Stimulated activated CD8-positive, alpha-beta memory T cell treated with anti-CD3 and anti-CD28 coated beads, Interleukin-15, amount 100 ng/mL, for 1 hour (primary cell): Measurements from ENCODE around the gene ATF4.
"Not testable (repeated sequence)": the region's sequence is repeated elsewhere in the genome, so short reads cannot be mapped to it uniquely, and the experiment has no call there.

Experiments
- DNase-seq: peaks from one replicate; pipeline ENCODE4 v3.0.0-alpha.2; 2020; ENCODE audit warnings: low read depth

Gene ATF4

DNA sequence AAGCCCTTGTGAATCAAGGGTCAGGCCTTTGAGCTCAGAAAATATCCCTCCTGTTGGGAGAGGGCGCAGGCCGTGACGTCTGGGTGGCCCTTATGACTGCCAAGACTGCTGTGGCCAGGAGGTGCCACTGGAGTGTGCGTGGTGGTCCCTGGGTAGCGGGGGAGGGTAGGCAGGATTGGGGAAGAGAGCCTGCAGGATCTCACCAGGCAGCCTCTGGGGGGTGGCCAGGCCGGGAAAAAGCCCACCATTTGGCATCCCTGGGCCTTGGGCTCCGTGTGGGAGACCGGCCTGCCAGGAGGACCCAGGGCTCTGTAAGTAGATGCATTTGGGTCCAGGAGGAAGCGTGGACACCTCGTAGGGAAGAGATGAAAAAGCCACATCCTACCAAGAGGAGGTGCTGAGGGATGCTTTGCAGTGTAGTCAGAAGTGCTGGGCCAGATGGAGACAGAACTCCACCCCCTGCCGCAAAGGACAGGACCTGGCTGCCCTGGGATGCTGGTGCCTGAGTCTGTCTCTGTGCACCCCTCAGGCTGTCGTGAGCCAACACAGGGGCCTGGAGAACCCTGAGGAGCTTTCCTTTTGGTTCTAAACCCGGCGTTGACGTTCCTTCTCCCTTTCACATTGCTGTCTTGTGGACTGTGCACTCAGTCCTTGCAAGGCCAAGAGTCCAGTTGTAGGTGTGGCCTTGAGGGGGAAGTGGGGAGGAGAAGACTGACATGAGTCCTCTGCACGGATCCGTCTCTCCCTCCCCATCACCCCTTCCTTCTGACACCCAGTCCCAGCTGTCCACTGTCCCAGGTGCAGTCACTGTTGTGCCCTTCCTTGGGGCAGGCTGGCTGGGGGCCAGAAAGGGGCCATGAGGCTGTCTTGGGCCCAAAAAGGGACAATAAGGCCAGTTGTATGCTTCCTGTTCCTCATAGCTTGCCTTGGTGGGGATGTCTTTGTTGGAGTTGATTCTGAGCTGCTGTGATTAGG is 31.0 kb upstream of the ATF4 start:
- no peak for DNase-seq

- peak; percentile 54 for DNase-seq
These were observed 30.1 kb upstream of the ATF4 start for GRCh38 chr22:39490135-39490798.

- no peak for DNase-seq
These were observed 29.2 kb upstream of the ATF4 start for GRCh38 chr22:39490966-39491680.

GRCh38 chr22:39491696-39492095 is 28.7 kb upstream of the ATF4 start:
- no peak for DNase-seq

- DNase-seq = no peak
These were observed 28.2 kb upstream of the ATF4 start for GRCh38 chr22:39492186-39492585.

- no peak for DNase-seq
These were observed 26.6 kb upstream of the ATF4 start for GRCh38 chr22:39493759-39494158.

DNA sequence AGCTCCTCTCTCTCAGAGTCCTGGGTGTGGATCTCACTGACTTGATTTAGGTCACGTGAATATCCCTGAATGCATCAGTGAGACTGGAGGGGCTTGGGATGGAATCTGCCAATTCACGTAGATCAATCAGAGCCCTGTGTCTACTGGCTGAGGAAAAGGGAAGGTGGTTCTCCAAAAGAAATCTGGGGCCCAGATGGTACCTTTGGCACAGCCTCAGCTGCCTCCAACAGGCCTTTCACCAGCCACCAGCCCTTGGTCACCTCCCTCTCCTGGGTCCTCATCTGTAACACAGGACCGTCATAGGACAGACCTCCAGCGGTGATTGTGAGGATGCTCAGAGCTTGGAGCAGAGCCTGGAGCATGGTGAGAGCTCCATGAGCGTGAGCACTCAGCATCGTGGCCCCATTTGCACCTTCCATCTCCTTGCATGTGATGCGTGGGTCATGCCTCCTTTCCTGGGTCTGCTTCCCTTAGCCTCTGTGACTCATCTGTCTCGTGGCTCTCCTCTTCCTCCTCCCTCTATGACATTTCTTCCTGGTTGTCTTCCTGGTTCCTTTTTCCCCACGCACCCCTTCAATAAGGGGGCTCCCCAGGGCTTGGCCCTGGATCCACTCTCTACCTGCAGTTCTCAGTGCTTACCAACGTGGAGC is 25.8 kb upstream of the ATF4 start:
- no peak for DNase-seq

DNA sequence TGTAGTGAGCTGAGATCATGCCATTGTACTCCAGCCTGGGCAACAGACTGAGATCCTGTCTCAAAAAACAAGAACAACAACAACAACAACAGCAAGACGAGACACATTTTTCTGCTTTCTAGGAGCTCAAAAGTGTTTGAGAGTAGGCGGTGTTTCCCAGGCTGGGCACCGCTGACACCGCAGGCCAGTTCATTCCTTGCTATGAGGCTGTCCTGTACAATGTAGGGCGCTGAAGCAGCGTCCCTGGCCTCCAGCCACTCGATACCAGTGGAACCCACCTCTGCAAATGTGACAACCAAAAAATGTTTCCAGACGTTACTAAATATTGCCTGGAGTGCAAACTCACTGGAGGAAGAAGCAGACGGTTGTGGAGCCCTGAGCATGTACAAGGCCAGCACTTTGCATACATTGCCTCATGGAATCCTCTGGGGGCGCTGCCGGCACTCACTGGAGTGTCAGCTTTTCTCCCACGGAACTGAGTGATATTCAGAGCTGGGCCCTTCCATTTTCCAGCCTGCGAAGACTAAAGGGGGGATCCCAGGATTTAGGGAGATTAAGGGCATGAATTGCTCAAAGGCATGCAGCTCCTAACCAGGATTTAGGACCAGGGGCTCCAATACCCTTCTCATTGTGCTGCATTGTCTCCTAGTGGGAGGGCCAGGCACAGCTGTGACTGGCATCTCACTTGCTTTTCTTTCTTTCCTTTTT is 24.1 kb upstream of the ATF4 start:
- peak; percentile 31 for DNase-seq

DNA sequence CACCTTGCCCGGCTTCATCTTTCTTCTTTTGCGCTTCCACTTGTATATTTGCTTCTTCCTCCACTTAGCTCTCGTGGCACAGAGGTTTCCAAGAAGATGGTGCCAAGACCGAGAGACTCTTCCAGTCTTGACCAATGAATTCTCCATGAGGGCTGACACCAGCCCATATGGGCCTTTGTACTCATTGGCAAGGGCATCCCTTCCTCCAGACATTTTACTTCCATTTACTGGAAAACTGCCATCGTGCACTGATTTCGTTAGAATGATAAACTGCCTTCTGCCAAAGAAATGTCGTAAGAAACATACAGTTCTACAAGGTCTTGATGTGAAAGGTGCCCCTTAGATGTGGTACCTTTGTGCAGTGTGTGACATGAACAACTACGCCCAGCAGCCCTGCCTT is 22.9 kb upstream of the ATF4 start:
- DNase-seq = no peak

DNA sequence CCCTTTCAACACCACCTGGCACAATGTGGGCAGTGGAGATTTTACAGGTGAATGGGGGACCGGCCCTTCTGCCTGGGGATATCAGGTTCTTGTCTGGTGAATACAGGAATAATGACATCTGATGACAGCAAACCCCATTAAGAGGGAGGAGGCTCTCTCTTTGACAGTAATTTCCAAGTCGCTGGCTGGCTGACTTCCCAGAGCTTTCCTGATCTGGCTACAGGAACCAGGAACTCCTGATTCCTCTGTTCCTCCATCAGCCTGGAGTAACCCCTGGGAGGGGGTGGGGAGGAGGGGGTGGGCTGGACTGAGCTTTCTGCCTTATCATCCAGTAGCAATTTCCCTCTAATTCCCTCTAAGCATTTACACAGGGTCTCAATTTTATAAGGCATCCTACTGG is 22.0 kb upstream of the ATF4 start:
- DNase-seq = no peak

DNA sequence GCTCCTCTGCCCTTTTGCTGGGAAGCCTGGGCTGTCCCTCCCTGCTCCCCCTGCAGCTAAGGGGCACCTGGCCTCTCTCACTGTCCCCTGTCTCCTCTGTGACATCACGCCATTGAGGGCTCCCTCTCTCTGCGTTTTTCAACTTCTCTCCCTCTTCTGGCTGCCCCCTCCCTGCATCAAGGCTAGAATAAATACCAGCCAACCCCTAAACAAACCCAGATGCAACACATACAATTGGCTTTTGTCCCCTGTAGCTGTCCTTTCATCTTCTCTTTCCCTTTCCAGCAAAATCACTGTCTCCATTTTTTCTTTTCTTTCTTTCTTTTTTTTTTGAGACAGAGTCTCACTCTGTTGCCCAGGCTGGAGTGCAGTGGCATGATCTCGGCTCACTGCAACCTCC is 21.6 kb upstream of the ATF4 start:
- no peak for DNase-seq

- DNase-seq = no peak
These were observed 20.3 kb upstream of the ATF4 start for GRCh38 chr22:39500101-39500500.

DNA sequence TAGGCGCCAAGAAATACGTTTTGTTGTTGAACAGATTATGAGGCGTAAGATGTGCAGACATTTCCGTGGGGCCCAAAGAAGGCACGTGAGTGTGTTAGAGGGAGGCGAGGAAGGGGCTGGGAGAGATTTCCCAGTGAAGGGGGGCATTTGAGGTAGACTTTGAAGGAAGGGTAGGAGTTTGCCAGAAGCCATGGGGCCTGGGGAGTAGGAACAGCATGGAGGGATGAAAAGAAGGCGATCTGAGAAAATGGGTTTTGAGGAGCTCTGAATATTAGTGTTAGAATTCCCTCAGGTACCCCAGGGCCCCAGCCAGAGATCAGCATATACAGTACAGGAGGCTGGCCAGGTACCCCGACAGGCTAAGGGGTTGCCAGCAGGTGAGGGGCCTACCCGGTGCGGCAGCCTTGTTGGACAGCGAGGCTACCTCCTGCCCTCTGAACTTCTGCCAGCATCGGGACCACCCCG is 18.7 kb upstream of the ATF4 start:
- DNase-seq = no peak

- peak; percentile 80 for DNase-seq
These were observed 18.1 kb upstream of the ATF4 start, which contains the start of gene MIEF1 for GRCh38 chr22:39502109-39502788. Gene MIEF1, plus strand, starts transcription at chr22:39502290. Its CDS starts 9,005 bp downstream, at chr22:39511295.

GRCh38 chr22:39502789-39503409 is 17.5 kb upstream of the ATF4 start:
- DNase-seq = no peak

DNA sequence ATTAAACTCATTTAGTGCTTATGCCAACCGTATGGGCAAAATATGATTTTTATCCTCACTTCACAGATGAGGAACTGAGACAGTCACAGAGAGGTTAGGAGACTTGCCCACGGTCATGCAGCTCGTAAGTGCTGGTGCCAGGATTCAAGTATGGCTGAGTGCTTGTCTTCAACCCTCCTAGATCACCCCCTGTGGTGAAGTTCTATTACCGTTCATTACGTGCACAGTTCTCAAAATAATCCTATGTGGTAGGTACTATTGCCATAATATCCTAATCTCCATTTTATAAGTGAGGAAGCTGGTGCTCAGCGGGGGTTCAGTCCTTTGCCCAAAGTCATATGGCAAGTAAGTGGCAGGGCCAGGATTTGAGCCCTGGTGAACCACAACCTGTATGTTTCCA is 16.7 kb upstream of the ATF4 start:
- no peak for DNase-seq

GRCh38 chr22:39504071-39504470 is 16.3 kb upstream of the ATF4 start:
- DNase-seq = no peak

DNA sequence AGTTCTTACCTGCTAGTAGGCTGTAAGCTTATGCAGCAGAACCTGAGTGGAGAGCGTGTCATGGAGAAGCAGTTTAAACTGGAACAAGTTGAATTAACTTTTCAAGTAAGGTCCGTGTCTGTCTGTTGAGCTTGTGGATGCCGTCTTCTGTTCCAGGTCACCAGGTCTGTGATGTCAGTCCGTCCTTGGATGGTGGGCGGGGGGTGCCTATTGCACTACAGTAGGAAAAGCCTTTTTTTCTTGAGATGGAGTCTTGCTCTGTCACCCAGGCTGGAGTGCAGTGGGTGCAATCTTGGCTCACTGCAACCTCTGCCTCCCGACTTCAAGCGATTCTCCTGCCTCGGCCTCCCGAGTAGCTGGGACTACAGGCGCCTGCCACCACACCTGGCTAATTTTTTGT is 13.3 kb upstream of the ATF4 start:
- DNase-seq = not testable (repeated sequence)

DNA sequence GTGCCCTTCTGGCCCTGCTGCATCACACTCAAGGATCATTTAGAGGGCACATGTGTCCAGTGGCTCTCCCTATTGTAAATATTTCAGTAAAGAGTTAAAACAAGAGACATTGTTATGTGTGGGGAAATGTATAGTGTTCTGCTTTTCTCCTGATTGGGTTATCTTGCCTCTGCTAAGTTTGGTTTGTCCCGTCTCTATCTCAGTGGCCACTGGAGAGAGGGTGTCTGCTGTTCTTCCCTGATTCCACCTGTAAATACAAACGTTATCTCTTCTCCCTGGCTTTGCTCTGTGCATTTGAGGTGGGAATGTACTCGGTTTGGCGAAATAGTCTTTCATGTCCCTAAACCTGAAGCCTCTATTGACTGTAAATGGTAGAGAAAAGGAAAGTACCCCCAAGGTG is 12.0 kb upstream of the ATF4 start:
- DNase-seq = no peak

DNA sequence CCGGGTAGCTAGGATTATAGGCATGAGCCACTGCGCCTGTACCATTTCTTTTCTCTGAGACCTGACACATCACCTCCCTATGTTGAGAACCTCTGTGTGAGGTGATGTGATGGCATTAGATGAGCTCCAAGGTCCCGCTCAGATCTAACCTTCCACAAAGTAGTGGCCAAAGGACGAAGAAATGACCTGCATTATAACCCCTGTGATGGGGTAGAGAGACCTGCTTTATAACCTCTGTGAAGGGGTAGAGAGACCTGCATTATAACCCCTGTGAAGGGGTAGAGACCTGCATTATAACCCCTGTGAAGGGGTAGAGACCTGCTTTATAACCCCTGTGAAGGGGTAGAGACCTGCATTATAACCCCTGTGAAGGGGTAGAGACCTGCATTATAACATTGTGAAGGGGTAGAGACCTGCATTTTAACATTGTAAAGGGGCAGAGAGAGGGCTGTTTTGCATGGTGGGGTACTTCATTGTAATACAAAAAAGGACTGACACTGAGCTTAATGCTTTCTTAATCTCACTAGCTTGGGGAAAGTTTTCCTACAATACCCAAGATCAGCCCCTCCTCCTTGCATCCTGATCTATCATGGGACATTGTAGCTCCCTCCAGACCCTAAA is 9.7 kb upstream of the ATF4 start:
- no peak for DNase-seq
